Medulla oblongata (tissue), 1 donor: ENCODE measurements around the gene ARHGEF39.
"Not testable (repeated sequence)": the region's sequence is repeated elsewhere in the genome, so short reads cannot be mapped to it uniquely, and the experiment has no call there.

Experiments used
- DNase-seq: peaks from one replicate; pipeline ENCODE4 v3.0.0-alpha.2; 2015; ENCODE audit errors: extremely low spot score

ARHGEF39 gene

GRCh38 chr9:35650341-35651158 lies 14.4 kb downstream of the ARHGEF39 start, which contains the start of gene SIT1:
TSS of gene SIT1 (minus strand) at chr9:35650931. CDS start at chr9:35650853, 78 bp downstream.
- no peak for DNase-seq

GRCh38 chr9:35649431-35650340 lies 15.3 kb downstream of the ARHGEF39 start:
- peak; percentile 49 for DNase-seq

- DNase-seq: peak; percentile 95
Observed at GRCh38 chr9:35646533-35647265, 18.3 kb downstream of the ARHGEF39 start.

- DNase-seq: peak; percentile 38
Observed at GRCh38 chr9:35646153-35646532, 18.9 kb downstream of the ARHGEF39 start.

GRCh38 chr9:35645736-35646135 lies 19.3 kb downstream of the ARHGEF39 start:
- DNase-seq: not testable (repeated sequence)

GRCh38 chr9:35643046-35643445 lies 21.9 kb downstream of the ARHGEF39 start:
- DNase-seq: no peak

- not testable (repeated sequence) for DNase-seq
Observed at GRCh38 chr9:35641478-35641877, 23.5 kb downstream of the ARHGEF39 start.

- not testable (repeated sequence) for DNase-seq
Observed at GRCh38 chr9:35640431-35640830, 24.6 kb downstream of the ARHGEF39 start.

GRCh38 chr9:35639631-35640030 lies 25.4 kb downstream of the ARHGEF39 start:
- DNase-seq: no peak

- DNase-seq: not testable (repeated sequence)
Observed at GRCh38 chr9:35639225-35639624, 25.8 kb downstream of the ARHGEF39 start.

- not testable (repeated sequence) for DNase-seq
Observed at GRCh38 chr9:35638751-35639150, 26.2 kb downstream of the ARHGEF39 start.

GRCh38 chr9:35637427-35637955 lies 27.5 kb downstream of the ARHGEF39 start:
- not testable (repeated sequence) for DNase-seq

GRCh38 chr9:35636877-35637246 lies 28.1 kb downstream of the ARHGEF39 start:
- DNase-seq: not testable (repeated sequence)

- DNase-seq: peak; percentile 34
Observed at GRCh38 chr9:35636135-35636876, 28.7 kb downstream of the ARHGEF39 start.

- DNase-seq: no peak
Observed at GRCh38 chr9:35635730-35636129, 29.3 kb downstream of the ARHGEF39 start.

- no peak for DNase-seq
Observed at GRCh38 chr9:35629597-35629996, 35.4 kb downstream of the ARHGEF39 start.

- no peak for DNase-seq
Observed at GRCh38 chr9:35628389-35628991, 36.5 kb downstream of the ARHGEF39 start.

- DNase-seq: no peak
Observed at GRCh38 chr9:35627575-35627974, 37.4 kb downstream of the ARHGEF39 start.

GRCh38 chr9:35619800-35620158 lies 45.2 kb downstream of the ARHGEF39 start:
- no peak for DNase-seq
